ENCODE results near the gene SYNDIG1.

DNA sequence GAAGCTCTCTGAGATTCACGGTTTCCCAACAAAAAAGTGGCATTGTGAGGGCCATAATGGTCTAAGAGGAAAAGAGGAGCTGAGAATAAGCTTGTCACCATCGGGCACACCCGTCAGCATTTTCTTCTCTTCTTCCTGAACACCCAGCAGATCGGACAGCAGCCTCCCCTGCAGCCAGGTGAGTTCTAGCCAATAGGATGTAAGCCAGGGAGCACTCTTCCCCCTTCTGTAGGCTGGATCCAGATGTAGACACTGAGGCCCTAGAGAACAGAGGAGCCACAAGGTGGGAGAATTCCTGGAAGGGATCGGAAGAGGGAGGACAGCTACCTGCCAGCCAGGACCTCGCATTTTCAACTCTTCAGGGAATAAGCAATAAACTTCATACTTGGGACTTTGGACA lies 228.0 kb downstream of the SYNDIG1 start:
- TF ChIP-seq, protein P1, sequence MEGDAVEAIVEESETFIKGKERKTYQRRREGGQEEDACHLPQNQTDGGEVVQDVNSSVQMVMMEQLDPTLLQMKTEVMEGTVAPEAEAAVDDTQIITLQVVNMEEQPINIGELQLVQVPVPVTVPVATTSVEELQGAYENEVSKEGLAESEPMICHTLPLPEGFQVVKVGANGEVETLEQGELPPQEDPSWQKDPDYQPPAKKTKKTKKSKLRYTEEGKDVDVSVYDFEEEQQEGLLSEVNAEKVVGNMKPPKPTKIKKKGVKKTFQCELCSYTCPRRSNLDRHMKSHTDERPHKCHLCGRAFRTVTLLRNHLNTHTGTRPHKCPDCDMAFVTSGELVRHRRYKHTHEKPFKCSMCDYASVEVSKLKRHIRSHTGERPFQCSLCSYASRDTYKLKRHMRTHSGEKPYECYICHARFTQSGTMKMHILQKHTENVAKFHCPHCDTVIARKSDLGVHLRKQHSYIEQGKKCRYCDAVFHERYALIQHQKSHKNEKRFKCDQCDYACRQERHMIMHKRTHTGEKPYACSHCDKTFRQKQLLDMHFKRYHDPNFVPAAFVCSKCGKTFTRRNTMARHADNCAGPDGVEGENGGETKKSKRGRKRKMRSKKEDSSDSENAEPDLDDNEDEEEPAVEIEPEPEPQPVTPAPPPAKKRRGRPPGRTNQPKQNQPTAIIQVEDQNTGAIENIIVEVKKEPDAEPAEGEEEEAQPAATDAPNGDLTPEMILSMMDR (IDR thresholded peaks at IDR 0.05), result no peak
- TF ChIP-seq POLR2A (IDR thresholded peaks at IDR 0.05), result no peak

All from lower leg skin (tissue), 3 donors.